Panc1 (cell line): ENCODE results near the gene PTX4. TPM values are rescaled to one million over a fixed set of nuclear protein-coding genes. Genes with fewer than 3 reads are reported as not detected.

Experiments used
- ATAC-seq: fragments of 200-7000 bp; cut with Tn5 transposase; 2 replicates; pipeline ENCODE4 v1.9.1; 2020; ENCODE audit warnings: mild to moderate bottlenecking, moderate library complexity
- BruUV-seq: library from RNA; stranded (reverse); fragments of 400-500 nt; replicated peaks from 2 replicates; lab custom pipeline; 2021; lab: Mats Ljungman, UMichigan
- CTCF ChIA-PET: fragments of 300-600 bp; sonication (Branson Sonifier 250); formaldehyde crosslinking; loops from one replicate; lab custom pipeline; 2022; ENCODE audit warnings: antibody characterized with exemption; lab: Charles Lee
- POLR2A ChIA-PET: fragments of 300-600 bp; sonication (Branson Sonifier 250); formaldehyde crosslinking; loops from one replicate; lab custom pipeline; 2022; ENCODE audit warnings: antibody characterized with exemption; lab: Charles Lee
- DNase-seq: peaks from one replicate; pipeline ENCODE4 v3.0.0-alpha.2; 2010; ENCODE audit warnings: low read depth, low spot score
- H3K27ac ChIP-seq: 2 replicates; pipeline ENCODE4 v1.5.1; 2011; ENCODE audit warnings: mild to moderate bottlenecking, low read length, inconsistent platforms
- H3K27me3 ChIP-seq: fragments of 200-500 bp; sonication (Bioruptor generic); 2 replicates; pipeline ENCODE4 v1.6.0; 2014; ENCODE audit warnings: low read length, inconsistent platforms; ENCODE audit not compliant: control insufficient read depth, insufficient read depth
- H3K36me3 ChIP-seq: fragments of 200-500 bp; sonication (Bioruptor generic); 2 replicates; pipeline ENCODE4 v1.5.1; 2014; ENCODE audit warnings: inconsistent platforms, mild to moderate bottlenecking, low read length, moderate library complexity; ENCODE audit not compliant: control insufficient read depth, insufficient read depth
- H3K4me1 ChIP-seq: 2 replicates; pipeline ENCODE4 v1.5.1; 2011; ENCODE audit warnings: inconsistent platforms, mild to moderate bottlenecking, low read length, moderate library complexity; ENCODE audit not compliant: control insufficient read depth, insufficient read depth
- H3K4me3 ChIP-seq, 2 experiments: 2 replicates each; pipeline ENCODE4 v1.5.1; 2011 to 2012; ENCODE audit warnings: low read depth in 2 of 2, low read length in 2 of 2, mild to moderate bottlenecking in 2 of 2, inconsistent platforms in 1 of 2, moderate library complexity in 1 of 2
- H3K9me3 ChIP-seq: fragments of 200-500 bp; sonication (Bioruptor generic); 2 replicates; pipeline ENCODE4 v1.5.1; 2014; ENCODE audit warnings: low read depth, mild to moderate bottlenecking, inconsistent platforms, low read length, moderate library complexity; ENCODE audit not compliant: control insufficient read depth, insufficient read depth
- CTCF ChIP-seq: fragments of 450-650 bp; IDR thresholded peaks from 2 replicates; pipeline ENCODE4 v1.5.1; 2017; ENCODE audit warnings: mild to moderate bottlenecking
- POLR2AphosphoS5 ChIP-seq: IDR thresholded peaks from 2 replicates; pipeline ENCODE4 v1.6.1; 2012; ENCODE audit warnings: mild to moderate bottlenecking, low read depth, low read length, moderate library complexity
- SIN3A ChIP-seq: IDR thresholded peaks from 2 replicates; pipeline ENCODE4 v1.6.1; 2012; ENCODE audit warnings: low read depth, mild to moderate bottlenecking, low read length, moderate library complexity, borderline replicate concordance; ENCODE audit not compliant: insufficient read depth
- TCF7L2 ChIP-seq: IDR thresholded peaks from 2 replicates; pipeline ENCODE4 v1.6.1; 2011; ENCODE audit warnings: mild to moderate bottlenecking, low read depth, low read length, inconsistent platforms
- in situ Hi-C: cut with HindIII; loops from 2 replicates; pipeline ENCODE4 v1.10.0; 2016; ENCODE audit warnings: low sequenced_read_pairs, low pct_unique_long_range_greater_than_20kb
- intact Hi-C: fragments of 100-400 bp; cut with micrococcal nuclease; formaldehyde crosslinking; loops from one replicate; pipeline ENCODE4 v1.10.0; 2022; ENCODE audit not compliant: unreplicated experiment
- total RNA-seq: library from RNA; stranded (reverse); gene quantifications from one replicate; pipeline ENCODE4 v1.2.1, GENCODE V29; 2021; ENCODE audit not compliant: unreplicated experiment
- TF ChIP-seq, protein P1 (sequence below), 2 experiments: IDR thresholded peaks; 2 replicates each; pipeline ENCODE4 v1.6.1; 2011 to 2012; ENCODE audit warnings: low read depth in 2 of 2, control low read depth in 1 of 2, low read length in 1 of 2, mild to moderate bottlenecking in 1 of 2, moderate library complexity in 1 of 2; ENCODE audit not compliant: insufficient read depth in 1 of 2

The PTX4 gene
- total RNA-seq, 1 experiment from 2014 or later = not detected

DNA sequence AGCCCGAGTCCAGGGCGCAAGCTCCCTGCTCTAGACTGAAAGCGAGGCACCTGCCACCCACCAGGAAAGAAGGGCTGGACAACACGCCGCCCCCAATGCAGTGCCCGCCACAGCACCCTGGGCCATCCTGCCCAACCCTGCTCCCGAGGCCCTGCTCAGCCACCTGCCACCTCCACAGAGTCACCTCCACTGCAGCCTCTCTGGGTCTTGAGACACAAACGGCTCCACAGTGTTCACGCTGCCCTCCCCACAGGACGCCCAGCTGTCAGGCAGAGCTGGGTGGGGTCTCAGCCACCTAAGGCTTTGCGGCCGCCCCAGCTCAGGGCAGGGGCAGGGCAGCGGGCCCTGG lies 23.2 kb downstream of the PTX4 start:
- in situ Hi-C loops = no loop called here

DNA sequence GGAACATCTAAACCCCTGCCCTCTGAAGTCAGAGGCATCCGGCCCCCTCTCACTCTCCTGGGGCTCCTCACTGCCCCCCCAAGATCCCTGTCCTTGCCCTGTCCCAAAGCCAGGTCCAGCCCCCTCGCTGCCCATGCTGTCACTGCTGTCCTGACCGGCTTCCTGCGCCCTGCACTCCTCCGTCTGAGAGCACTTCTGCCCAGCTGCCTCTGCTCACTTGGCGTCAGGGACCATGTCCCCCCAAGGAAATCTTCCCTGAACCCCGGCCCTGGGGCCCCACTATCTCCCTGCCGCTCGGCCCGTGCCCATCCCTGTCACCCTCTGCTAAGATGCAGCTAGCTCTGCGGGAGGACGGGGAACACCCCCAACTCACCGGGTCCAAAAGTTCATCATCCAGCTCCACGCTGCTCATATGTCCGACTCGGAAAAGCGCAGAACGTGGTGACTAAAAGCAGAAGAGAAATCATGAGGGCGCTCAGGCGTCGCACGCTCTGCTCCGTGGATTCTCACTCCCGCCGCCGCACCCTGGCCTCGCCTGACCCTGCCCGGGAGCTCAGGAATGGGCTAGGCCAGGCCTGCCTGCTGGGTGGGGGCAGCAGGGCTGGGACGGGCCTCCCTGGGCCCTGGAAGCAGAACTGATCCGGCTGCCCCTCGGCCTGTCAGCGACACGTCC lies 23.7 kb downstream of the PTX4 start:
- no peak for ATAC-seq
- intact Hi-C loops = no loop called here
- Histone ChIP-seq H3K4me3 (no peak overlapping the region), H3K27me3 (no peaks in the 10 kb centered on the region), H3K4me1 (0 out of 2 replicates have a peak, but pooled peaks cover 1% of the 10 kb centered on the region), H3K36me3 (no peaks in the 10 kb centered on the region), H3K27ac (no peak overlapping the region), H3K9me3 (no peaks in the 10 kb centered on the region)
- in situ Hi-C loops = no loop called here
- no peak for TF ChIP-seq CTCF
- TF ChIP-seq, protein P1, sequence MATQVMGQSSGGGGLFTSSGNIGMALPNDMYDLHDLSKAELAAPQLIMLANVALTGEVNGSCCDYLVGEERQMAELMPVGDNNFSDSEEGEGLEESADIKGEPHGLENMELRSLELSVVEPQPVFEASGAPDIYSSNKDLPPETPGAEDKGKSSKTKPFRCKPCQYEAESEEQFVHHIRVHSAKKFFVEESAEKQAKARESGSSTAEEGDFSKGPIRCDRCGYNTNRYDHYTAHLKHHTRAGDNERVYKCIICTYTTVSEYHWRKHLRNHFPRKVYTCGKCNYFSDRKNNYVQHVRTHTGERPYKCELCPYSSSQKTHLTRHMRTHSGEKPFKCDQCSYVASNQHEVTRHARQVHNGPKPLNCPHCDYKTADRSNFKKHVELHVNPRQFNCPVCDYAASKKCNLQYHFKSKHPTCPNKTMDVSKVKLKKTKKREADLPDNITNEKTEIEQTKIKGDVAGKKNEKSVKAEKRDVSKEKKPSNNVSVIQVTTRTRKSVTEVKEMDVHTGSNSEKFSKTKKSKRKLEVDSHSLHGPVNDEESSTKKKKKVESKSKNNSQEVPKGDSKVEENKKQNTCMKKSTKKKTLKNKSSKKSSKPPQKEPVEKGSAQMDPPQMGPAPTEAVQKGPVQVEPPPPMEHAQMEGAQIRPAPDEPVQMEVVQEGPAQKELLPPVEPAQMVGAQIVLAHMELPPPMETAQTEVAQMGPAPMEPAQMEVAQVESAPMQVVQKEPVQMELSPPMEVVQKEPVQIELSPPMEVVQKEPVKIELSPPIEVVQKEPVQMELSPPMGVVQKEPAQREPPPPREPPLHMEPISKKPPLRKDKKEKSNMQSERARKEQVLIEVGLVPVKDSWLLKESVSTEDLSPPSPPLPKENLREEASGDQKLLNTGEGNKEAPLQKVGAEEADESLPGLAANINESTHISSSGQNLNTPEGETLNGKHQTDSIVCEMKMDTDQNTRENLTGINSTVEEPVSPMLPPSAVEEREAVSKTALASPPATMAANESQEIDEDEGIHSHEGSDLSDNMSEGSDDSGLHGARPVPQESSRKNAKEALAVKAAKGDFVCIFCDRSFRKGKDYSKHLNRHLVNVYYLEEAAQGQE (IDR thresholded peaks at IDR 0.05; ENCODE audit: insufficient read depth in 1 of 2, low read depth in 2 of 2, low read length in 1 of 2) = no peak
- TF ChIP-seq POLR2AphosphoS5 = no peak
- no peak for TF ChIP-seq TCF7L2
- no peak for TF ChIP-seq SIN3A
- POLR2A ChIA-PET = no interaction called here
- no TSS peak for BruUV-seq
- CTCF ChIA-PET = no interaction called here
- DNase-seq = no peak

More for the DNA sequence above, 23.2 kb downstream of the PTX4 start:
- POLR2A ChIA-PET = no interaction called here
- Histone ChIP-seq H3K4me3 (no peak overlapping the region), H3K4me1 (peaks cover 7% of the 10 kb centered on the region; the same call in 1 of the 2 replicates), H3K36me3 (no peaks in the 10 kb centered on the region), H3K27ac (no peak overlapping the region), H3K27me3 (no peaks in the 10 kb centered on the region), H3K9me3 (no peaks in the 10 kb centered on the region)
- BruUV-seq = no TSS peak
- no peak for DNase-seq
- intact Hi-C loops = no loop called here
- ATAC-seq = no peak
- TF ChIP-seq POLR2AphosphoS5 = no peak
- no peak for TF ChIP-seq CTCF
- TF ChIP-seq, protein P1 (IDR thresholded peaks at IDR 0.05; ENCODE audit: insufficient read depth in 1 of 2, low read depth in 2 of 2, low read length in 1 of 2) = no peak
- TF ChIP-seq TCF7L2 = no peak
- no peak for TF ChIP-seq SIN3A
- CTCF ChIA-PET = no interaction called here
